ENCODE measurements around the gene LRRN2. TPM values are rescaled to one million over a fixed set of nuclear protein-coding genes. Genes with fewer than 3 reads are reported as not detected.

LRRN2 gene
- total and polyA plus RNA-seq, 2 experiments from 2014 or later: 7.0 to 27.9 TPM

- DNase-seq (ENCODE audit: low spot score): no peak
- no peaks in the 10 kb centered on the region for H3K36me3 ChIP-seq (replicated peaks; ENCODE audit: insufficient read depth, low read depth)
- H3K4me1 ChIP-seq (ENCODE audit: insufficient read depth): no peaks in the 10 kb centered on the region
- WGBS (ENCODE audit: low lambda C conversion rate, missing lambda C conversion rate): 88% methylated on average over 14 of the region's 15 CpGs
- no peaks in the 10 kb centered on the region for H3K9me2 ChIP-seq (replicated peaks; ENCODE audit: insufficient read depth)
- no peaks in the 10 kb centered on the region for H3K79me2 ChIP-seq
- no peaks in the 10 kb centered on the region for H3K27me3 ChIP-seq
- H4K20me1 ChIP-seq (ENCODE audit: insufficient read depth, poor library complexity, severe bottlenecking): no peaks in the 10 kb centered on the region
- TF ChIP-seq EZH2phosphoT487 (IDR thresholded peaks at IDR 0.05; ENCODE audit: low read depth, severe bottlenecking, unreplicated experiment) (no peak), CTCF (IDR thresholded peaks at IDR 0.05; ENCODE audit: poor library complexity) (no peak)
- no peak overlapping the region for H2AFZ ChIP-seq
- H3K27ac ChIP-seq: no peak overlapping the region
- H3K4me3 ChIP-seq: no peak overlapping the region
- no peak overlapping the region for H3K4me2 ChIP-seq
- H3K9me3 ChIP-seq (ENCODE audit: low read depth): no peaks in the 10 kb centered on the region
Observed at GRCh38 chr1:204663644-204664383, 21.7 kb downstream of the LRRN2 start.

DNA sequence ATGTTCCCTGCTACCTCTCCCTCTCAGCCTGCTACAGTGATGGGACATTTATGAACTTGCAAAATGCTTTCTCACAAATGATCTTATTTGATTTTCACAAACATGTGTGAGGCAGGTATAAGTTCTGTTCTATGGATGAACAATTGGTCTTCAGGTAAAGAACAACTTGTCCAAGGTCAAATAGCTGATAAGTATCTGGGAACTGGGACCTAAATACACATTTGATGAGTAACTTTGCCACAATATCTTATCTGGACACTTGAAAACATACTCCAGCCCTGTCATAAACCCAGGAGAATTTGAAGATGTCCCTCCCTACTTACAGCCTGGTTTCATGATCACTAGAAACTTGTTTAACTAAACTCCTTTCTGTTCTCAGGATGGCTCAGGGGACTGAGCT is 23.0 kb downstream of the LRRN2 start:
- no peaks in the 10 kb centered on the region for H3K36me3 ChIP-seq (replicated peaks; ENCODE audit: insufficient read depth, low read depth)
- no peak overlapping the region for H3K4me2 ChIP-seq
- no peak overlapping the region for H2AFZ ChIP-seq
- no peaks in the 10 kb centered on the region for H3K27me3 ChIP-seq
- H3K4me3 ChIP-seq: no peak overlapping the region
- no peak for TF ChIP-seq EZH2phosphoT487 (IDR thresholded peaks at IDR 0.05; ENCODE audit: low read depth, severe bottlenecking, unreplicated experiment)
- no peak for TF ChIP-seq EZH2 (IDR thresholded peaks at IDR 0.05; ENCODE audit: borderline replicate concordance)
- TF ChIP-seq CTCF (IDR thresholded peaks at IDR 0.05; ENCODE audit: poor library complexity): no peak
- H3K27ac ChIP-seq: peak overlapping the region; percentile 19
- no peaks in the 10 kb centered on the region for H4K20me1 ChIP-seq (ENCODE audit: insufficient read depth, poor library complexity, severe bottlenecking)
- H3K4me1 ChIP-seq (ENCODE audit: insufficient read depth): no peaks in the 10 kb centered on the region
- no peaks in the 10 kb centered on the region for H3K9me3 ChIP-seq (ENCODE audit: low read depth)
- DNase-seq (ENCODE audit: low spot score): no peak
- no peaks in the 10 kb centered on the region for H3K79me2 ChIP-seq
- no peaks in the 10 kb centered on the region for H3K9me2 ChIP-seq (replicated peaks; ENCODE audit: insufficient read depth)

DNA sequence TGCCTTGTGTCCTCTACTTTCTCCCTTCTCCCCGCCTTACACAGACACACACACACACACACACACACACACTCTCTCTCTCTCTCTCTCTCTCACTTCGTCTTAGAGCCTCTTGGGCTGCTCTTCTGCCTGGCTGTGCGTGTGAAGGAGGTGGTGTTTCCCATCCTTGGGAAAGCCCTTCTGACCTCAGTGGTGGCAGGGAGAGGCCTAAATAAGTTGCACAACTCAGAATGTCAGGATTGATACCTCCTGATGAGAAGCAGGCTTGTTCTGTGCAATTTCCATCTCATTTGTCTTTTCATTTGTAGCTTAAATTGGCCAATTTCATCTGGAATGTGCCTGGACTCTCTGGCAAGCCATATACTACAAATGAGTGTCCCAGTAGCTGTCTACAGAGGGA is 25.0 kb downstream of the LRRN2 start:
- H3K4me2 ChIP-seq: no peak overlapping the region
- H3K4me1 ChIP-seq (ENCODE audit: insufficient read depth): no peaks in the 10 kb centered on the region
- no peaks in the 10 kb centered on the region for H3K9me2 ChIP-seq (replicated peaks; ENCODE audit: insufficient read depth)
- no peaks in the 10 kb centered on the region for H4K20me1 ChIP-seq (ENCODE audit: insufficient read depth, poor library complexity, severe bottlenecking)
- TF ChIP-seq CTCF (IDR thresholded peaks at IDR 0.05; ENCODE audit: poor library complexity): no peak
- 42% methylated on average over 3 of the region's 3 CpGs for WGBS (ENCODE audit: low lambda C conversion rate, missing lambda C conversion rate)
- H2AFZ ChIP-seq: no peak overlapping the region
- no peaks in the 10 kb centered on the region for H3K27me3 ChIP-seq
- no peak overlapping the region for H3K4me3 ChIP-seq
- no peaks in the 10 kb centered on the region for H3K36me3 ChIP-seq (replicated peaks; ENCODE audit: insufficient read depth, low read depth)
- DNase-seq (ENCODE audit: low spot score): peak; percentile 62
- no peaks in the 10 kb centered on the region for H3K79me2 ChIP-seq
- peak overlapping the region; percentile 57 for H3K27ac ChIP-seq
- no peaks in the 10 kb centered on the region for H3K9me3 ChIP-seq (ENCODE audit: low read depth)

- WGBS (ENCODE audit: low lambda C conversion rate, missing lambda C conversion rate): 75% methylated on average over 3 of the region's 3 CpGs
Observed at GRCh38 chr1:204659056-204659455, 26.5 kb downstream of the LRRN2 start.

More at GRCh38 chr1:204659056-204659455, 26.5 kb downstream of the LRRN2 start:
- Histone ChIP-seq H3K4me2 (no peak overlapping the region), H3K36me3 (replicated peaks; ENCODE audit: insufficient read depth, low read depth) (no peaks in the 10 kb centered on the region), H3K27me3 (no peaks in the 10 kb centered on the region), H3K4me1 (ENCODE audit: insufficient read depth) (no peaks in the 10 kb centered on the region), H4K20me1 (ENCODE audit: insufficient read depth, poor library complexity, severe bottlenecking) (no peaks in the 10 kb centered on the region), H3K9me3 (ENCODE audit: low read depth) (no peaks in the 10 kb centered on the region), H3K9me2 (replicated peaks; ENCODE audit: insufficient read depth) (no peaks in the 10 kb centered on the region), H3K79me2 (no peaks in the 10 kb centered on the region), H2AFZ (no peak overlapping the region), H3K27ac (no peak overlapping the region), H3K4me3 (no peak overlapping the region)
- TF ChIP-seq CTCF (IDR thresholded peaks at IDR 0.05; ENCODE audit: poor library complexity) (no peak), EZH2phosphoT487 (IDR thresholded peaks at IDR 0.05; ENCODE audit: low read depth, severe bottlenecking, unreplicated experiment) (no peak), EZH2 (IDR thresholded peaks at IDR 0.05; ENCODE audit: borderline replicate concordance) (no peak)
- DNase-seq (ENCODE audit: low spot score): no peak
